AG20443 (cell line): ENCODE data around the gene NINJ1.

Source experiments
- DNase-seq: peaks from one replicate; pipeline ENCODE4 v3.0.0; 2012; ENCODE audit warnings: low spot score, mixed read lengths

Gene NINJ1

DNA sequence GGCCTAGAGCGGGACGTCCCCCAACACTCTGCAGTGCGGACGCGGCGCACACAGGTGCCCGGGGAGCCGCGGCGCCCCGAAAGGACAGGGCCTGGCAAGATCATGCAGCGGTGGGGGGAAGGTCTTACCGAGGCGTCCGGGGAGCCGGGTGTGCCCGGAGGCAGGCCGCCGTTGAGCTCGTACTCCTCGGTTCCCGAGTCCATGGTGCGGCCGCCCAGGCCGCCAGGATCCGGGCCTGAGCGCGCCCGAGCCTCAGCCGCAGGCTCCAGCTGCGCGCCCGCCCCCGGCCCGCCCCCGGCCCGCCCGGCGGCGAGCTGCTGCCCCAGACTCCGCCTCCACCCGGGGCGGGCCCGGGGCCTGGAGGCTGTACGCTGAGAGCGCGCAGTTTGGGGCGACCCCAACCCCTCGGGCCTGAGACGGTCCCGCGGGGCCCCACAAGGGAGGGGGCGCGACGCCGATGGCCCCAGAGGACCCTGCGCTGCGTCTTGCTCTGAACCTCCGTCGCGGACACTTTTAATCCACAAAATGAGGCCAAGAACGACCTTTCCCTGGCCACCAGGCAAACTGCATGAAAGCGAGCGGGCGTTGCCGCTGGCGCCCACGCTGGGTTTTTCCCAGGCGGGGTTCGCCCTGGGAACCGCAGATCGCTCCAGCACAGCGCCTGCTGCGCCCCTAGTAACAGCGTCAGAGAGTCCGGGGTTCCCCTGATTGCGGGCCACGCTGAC is at the start of gene NINJ1:
NINJ1 (minus strand) TSS at position 237 of the 725 bp plus-strand sequence; CDS start at position 203, 34 bp downstream.
- DNase-seq = peak; percentile 97

DNA sequence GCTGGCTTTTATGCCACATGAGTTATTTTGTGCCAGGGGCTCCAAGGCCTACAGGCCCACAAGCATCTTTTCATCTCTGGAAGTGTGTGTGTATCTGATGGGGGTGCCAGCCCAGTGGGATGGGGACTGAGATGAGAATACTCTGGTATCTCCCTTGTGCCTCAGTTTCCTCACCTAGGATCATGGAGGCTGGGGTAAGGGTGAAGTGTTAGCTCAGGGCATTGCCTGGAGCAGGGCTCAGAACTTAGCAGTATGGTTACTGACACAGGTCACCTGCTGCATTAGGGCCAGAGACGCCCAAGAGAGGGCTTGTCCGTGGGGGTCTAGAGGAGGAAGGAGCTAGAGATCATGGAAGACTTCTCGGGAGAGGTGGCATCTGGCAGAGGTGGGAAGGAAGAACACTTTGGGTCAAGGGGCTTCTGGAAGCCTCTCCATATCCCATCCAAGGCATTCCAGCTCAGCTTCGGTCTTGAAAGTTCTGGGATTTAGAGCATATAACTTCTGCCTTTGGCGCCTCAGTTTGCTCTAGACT is 49.1 kb upstream of the NINJ1 start:
- no peak for DNase-seq

DNA sequence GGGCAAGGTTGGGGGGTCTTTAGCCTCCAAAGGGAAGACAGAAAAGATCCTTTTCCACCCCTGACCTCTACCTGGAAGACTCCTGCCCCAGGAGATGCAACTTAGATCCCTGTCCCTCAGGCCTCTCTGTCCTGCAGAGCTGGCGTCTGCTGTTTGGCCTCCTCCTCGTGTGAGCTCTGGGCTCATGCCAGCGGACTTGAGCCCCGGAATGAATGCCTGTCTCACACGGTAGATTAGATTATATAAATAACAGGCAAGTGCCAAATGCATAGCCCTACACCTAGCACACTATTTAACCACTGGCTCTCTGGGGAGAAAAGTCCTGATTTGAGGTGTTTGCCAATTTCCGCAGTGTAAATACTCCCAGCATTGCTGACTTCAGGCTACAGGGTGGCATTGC is 48.5 kb upstream of the NINJ1 start:
- no peak for DNase-seq

DNA sequence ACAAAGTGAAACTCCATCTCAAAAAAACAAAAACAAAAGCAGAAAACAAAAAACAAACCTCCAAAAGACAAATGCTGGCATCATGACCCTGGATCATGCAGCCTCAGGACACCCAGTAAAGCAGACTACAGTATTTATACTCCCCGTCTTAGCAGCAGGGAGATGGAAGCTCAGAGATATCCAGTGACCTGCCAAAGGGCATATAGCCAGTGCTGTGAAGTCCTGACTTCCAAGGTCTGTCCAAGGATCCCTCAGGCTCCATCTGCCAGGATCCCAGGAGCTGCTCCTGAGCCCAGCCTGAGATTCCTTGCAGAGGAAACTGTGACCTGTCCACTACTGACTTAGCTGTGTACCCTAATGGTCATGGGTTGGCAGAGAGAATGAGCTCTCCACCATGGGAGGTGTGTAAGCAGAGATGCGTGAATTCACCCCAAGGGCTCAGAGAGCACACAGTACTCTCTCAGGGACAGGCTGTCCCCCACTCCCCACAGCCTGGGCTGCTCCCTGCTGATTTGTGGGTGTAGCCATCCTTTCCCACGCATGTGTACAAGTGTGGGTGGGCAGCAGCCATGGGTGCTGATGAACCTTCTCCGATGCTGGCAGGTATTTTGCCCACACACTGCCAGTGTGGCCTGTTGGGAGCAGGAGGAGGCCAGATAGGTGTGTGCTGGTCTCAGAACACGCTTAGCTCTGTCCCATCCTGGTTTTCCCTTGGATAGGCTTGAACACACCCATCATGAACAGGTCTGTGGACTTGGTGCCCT is 47.8 kb upstream of the NINJ1 start:
- DNase-seq = no peak

DNA sequence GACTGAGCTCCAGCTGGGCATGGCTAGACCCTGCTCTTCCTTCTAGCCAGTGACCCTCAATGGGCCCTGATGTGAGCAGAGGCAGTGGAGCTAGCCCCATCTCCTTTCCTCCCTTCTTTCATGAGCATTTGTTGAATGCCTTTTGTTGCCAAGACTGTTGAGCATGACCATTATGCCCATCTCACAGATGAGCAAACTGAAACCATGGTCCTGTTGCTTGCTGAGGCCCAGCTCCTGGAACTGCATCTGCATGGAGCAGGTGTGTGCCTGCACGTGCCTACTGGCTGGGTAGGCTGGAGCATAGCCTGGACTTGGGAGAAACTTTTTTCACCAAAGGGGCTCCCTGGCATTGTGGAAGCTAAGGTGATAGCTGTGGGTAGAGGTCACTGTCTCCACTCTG is 46.9 kb upstream of the NINJ1 start:
- DNase-seq = no peak

- DNase-seq = no peak
Observed at GRCh38 chr9:93178851-93179786, 45.1 kb upstream of the NINJ1 start.

- no peak for DNase-seq
Observed at GRCh38 chr9:93177676-93178075, 43.6 kb upstream of the NINJ1 start.

- DNase-seq = no peak
Observed at GRCh38 chr9:93174976-93175375, 40.9 kb upstream of the NINJ1 start.

GRCh38 chr9:93173365-93174051 is 39.5 kb upstream of the NINJ1 start:
- no peak for DNase-seq

GRCh38 chr9:93172666-93173364 is 38.8 kb upstream of the NINJ1 start:
- DNase-seq = no peak

- DNase-seq = no peak
Observed at GRCh38 chr9:93171261-93171990, 37.4 kb upstream of the NINJ1 start.

- DNase-seq = no peak
Observed at GRCh38 chr9:93170571-93170970, 36.5 kb upstream of the NINJ1 start.

- DNase-seq = no peak
Observed at GRCh38 chr9:93169444-93169843, 35.4 kb upstream of the NINJ1 start.

DNA sequence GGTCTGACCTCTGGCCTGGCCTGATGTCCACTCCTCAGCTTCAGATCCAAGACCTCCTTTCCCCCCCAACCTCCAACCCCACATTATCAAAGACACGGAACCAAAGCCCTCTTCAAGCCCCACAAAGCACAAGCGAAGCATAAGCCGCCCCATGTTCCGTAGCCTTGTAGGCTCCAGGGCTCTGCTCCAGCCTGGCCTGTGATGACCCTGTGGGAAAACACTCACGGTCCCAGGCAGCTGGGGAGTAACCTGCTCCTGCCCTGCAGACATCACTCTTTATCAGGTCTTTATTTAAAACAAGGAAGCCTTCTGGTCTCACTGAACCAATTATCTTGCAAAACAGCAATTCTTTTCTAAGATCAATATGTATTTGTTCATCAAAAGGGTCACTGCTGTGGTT is 34.5 kb upstream of the NINJ1 start:
- DNase-seq = no peak

- no peak for DNase-seq
Observed at GRCh38 chr9:93167838-93168237, 33.8 kb upstream of the NINJ1 start.

GRCh38 chr9:93167185-93167584 is 33.1 kb upstream of the NINJ1 start:
- no peak for DNase-seq

DNA sequence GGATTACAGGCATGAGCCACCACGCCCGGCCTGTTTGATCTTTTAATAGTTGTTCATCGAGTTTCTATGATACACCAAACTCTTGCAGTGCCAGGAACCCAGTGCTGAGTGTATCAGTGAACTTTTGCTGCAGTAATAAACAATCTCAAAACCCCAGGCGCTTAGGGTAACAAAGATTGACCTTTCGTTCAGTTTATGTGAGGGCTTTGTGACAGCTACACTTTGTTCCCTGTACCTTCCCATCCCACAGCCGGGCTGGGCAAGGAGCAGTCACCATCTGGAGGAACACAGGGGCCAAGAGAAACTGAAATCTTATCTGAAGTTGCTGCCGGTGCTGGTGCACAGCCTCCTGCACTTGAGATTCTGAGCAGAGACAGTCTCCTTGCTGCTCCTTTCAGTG is 32.6 kb upstream of the NINJ1 start:
- DNase-seq = no peak

DNA sequence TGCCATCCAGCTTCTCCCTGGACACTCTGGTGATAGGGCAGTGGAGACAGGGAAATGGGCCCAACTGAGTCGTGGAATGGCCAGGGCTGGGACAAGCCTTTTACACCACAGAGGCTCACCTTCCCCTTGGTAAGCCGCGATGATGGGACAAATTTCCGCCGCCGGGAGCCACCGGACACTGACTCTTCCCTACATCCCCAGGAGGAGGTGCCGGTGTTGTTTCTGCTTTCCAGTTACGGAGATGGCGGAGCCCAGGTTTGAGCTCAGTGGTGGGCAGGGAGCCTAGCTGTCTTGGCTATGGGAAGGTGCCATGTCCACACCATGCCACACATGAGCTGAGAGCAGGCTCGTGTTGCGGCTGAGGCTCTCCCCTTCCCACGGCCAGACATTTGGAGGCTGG is 30.0 kb upstream of the NINJ1 start:
- no peak for DNase-seq

- no peak for DNase-seq
Observed at GRCh38 chr9:93161786-93162562, 27.9 kb upstream of the NINJ1 start.
